ENCODE results near the gene MEGF11. TPM values are rescaled to one million over a fixed set of nuclear protein-coding genes. Genes with fewer than 3 reads are reported as not detected.

The MEGF11 gene
- polyA plus RNA-seq, 3 donors = not detected

DNA sequence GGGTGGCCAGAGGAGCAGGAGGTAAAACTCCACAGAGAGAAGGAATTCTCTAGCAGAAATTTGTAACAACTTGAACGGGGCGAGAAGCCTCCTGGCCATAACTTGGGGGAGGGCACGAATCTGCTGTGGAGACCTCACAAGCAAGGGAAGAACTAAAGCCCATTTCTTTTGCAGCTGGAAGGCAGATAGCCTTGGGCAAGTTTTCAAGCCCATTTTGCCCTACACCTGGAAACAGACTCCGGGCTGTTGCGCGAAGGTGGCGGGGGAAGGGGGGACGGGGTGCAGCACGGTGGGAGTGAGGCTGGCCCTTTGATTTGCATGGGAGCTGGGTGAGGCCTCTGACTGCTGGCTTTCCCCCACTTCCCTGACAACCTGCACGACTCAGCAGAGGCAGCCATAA, 168.8 kb downstream of the MEGF11 start:
- no peak overlapping the region for H3K4me2 ChIP-seq (replicated peaks; ENCODE audit: extremely low read depth, low read length, poor library complexity, severe bottlenecking)
- H2AFZ ChIP-seq (ENCODE audit: insufficient read depth, low read depth, low read length, poor library complexity, severe bottlenecking) = no peak overlapping the region
- Mint-ChIP-seq H3K36me3 (no peaks in the 10 kb centered on the region), H3K9me3 (peaks cover 0 to 8% (median 2%) of the 10 kb centered on the region in 7 donors), H3K4me1 (no peaks in the 10 kb centered on the region), H3K4me3 (no peak overlapping the region), H3K27me3 (ENCODE audit: low read depth in 3 of 3) (peaks cover 9 to 32% (median 15%) of the 10 kb centered on the region in 3 donors), H3K27ac (no peak overlapping the region)
- TF ChIP-seq, protein P1, sequence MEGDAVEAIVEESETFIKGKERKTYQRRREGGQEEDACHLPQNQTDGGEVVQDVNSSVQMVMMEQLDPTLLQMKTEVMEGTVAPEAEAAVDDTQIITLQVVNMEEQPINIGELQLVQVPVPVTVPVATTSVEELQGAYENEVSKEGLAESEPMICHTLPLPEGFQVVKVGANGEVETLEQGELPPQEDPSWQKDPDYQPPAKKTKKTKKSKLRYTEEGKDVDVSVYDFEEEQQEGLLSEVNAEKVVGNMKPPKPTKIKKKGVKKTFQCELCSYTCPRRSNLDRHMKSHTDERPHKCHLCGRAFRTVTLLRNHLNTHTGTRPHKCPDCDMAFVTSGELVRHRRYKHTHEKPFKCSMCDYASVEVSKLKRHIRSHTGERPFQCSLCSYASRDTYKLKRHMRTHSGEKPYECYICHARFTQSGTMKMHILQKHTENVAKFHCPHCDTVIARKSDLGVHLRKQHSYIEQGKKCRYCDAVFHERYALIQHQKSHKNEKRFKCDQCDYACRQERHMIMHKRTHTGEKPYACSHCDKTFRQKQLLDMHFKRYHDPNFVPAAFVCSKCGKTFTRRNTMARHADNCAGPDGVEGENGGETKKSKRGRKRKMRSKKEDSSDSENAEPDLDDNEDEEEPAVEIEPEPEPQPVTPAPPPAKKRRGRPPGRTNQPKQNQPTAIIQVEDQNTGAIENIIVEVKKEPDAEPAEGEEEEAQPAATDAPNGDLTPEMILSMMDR (IDR thresholded peaks at IDR 0.05) = no peak
- no peaks in the 10 kb centered on the region for H3K9me3 ChIP-seq (replicated peaks in 1 of 2; ENCODE audit: control insufficient read depth in 1 of 2, insufficient read depth in 1 of 2, low read length in 2 of 2)
- no peak overlapping the region for H3K27ac ChIP-seq (ENCODE audit: low read depth in 1 of 2, low read length in 2 of 2)
- DNase-seq = no peak
- H3K4me3 ChIP-seq (replicated peaks in 1 of 3; ENCODE audit: low read depth in 2 of 3, low read length in 3 of 3) = no peak overlapping the region
- no peaks in the 10 kb centered on the region for H3K4me1 ChIP-seq (ENCODE audit: control insufficient read depth in 1 of 2, insufficient read depth in 2 of 2, low read length in 2 of 2)
- no peak overlapping the region for H3K9ac ChIP-seq (ENCODE audit: insufficient read depth, low read length, poor library complexity, severe bottlenecking)
- no peaks in the 10 kb centered on the region for H3K36me3 ChIP-seq (replicated peaks in 1 of 2; ENCODE audit: control insufficient read depth in 1 of 2, insufficient read depth in 2 of 2, low read length in 2 of 2)
- no peaks in the 10 kb centered on the region for H3K79me2 ChIP-seq (ENCODE audit: insufficient read depth, low read length)
- 90% methylated on average over 6 of the region's 10 CpGs for WGBS (ENCODE audit: insufficient coverage)
- no peaks in the 10 kb centered on the region for H3K27me3 ChIP-seq (ENCODE audit: control insufficient read depth in 2 of 2, insufficient read depth in 2 of 2, low read length in 2 of 2)
- intact Hi-C loops (cut with micrococcal nuclease) = no loop called here
- H4K20me1 ChIP-seq (ENCODE audit: insufficient read depth, low read length) = no peaks in the 10 kb centered on the region

DNA sequence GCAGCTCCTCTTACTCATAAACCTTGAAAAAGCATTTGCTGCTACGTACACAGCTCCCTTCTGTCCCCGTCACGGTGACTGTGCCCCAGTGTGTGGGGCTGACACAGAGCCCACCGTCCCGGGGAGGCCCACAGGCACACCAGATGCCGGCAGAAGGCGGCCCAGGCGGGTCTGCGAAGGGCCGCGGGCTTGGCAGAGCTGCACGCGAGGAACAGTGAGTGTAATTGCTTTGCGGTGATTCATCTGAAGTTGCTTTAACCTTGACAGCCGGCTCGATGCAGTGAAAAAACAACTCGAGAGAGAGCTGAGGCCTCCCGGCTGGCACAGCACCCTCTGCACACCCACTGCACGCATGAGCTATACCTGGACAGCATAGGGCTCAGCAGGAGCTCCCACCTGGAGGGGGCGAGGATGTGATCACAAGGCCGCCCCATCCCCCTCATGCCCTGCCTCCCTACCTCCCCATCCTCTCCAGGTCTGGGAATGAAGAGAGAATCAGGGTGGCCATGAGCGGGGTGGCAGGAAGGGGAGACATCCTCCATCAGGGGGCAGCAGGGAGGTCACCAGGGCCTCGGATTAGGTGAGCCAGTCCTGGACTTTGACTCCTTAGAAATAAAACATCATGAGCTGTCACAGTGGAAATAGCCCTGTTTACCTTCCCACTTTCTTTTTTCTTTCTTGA, 172.7 kb downstream of the MEGF11 start:
- H3K4me3 Mint-ChIP-seq = no peak overlapping the region
- no peaks in the 10 kb centered on the region for H3K36me3 ChIP-seq (replicated peaks in 1 of 2; ENCODE audit: control insufficient read depth in 1 of 2, insufficient read depth in 2 of 2, low read length in 2 of 2)
- no peaks in the 10 kb centered on the region for H3K4me1 Mint-ChIP-seq
- no peak overlapping the region for H3K9ac ChIP-seq (ENCODE audit: insufficient read depth, low read length, poor library complexity, severe bottlenecking)
- no peak overlapping the region for H3K27ac ChIP-seq (ENCODE audit: low read depth in 1 of 2, low read length in 2 of 2)
- H3K4me1 ChIP-seq (ENCODE audit: control insufficient read depth in 1 of 2, insufficient read depth in 2 of 2, low read length in 2 of 2) = no peaks in the 10 kb centered on the region
- no peaks in the 10 kb centered on the region for H3K27me3 ChIP-seq (ENCODE audit: control insufficient read depth in 2 of 2, insufficient read depth in 2 of 2, low read length in 2 of 2)
- H4K20me1 ChIP-seq (ENCODE audit: insufficient read depth, low read length) = no peaks in the 10 kb centered on the region
- intact Hi-C loops (cut with micrococcal nuclease) = no loop called here
- H3K9me3 ChIP-seq (replicated peaks in 1 of 2; ENCODE audit: control insufficient read depth in 1 of 2, insufficient read depth in 1 of 2, low read length in 2 of 2) = no peaks in the 10 kb centered on the region
- no peaks in the 10 kb centered on the region for H3K79me2 ChIP-seq (ENCODE audit: insufficient read depth, low read length)
- H3K4me2 ChIP-seq (replicated peaks; ENCODE audit: extremely low read depth, low read length, poor library complexity, severe bottlenecking) = no peak overlapping the region
- H3K36me3 Mint-ChIP-seq = no peaks in the 10 kb centered on the region
- no peak overlapping the region for H3K4me3 ChIP-seq (replicated peaks in 1 of 3; ENCODE audit: low read depth in 2 of 3, low read length in 3 of 3)
- peaks cover 7 to 29% (median 14%) of the 10 kb centered on the region in 3 donors for H3K27me3 Mint-ChIP-seq (ENCODE audit: low read depth in 3 of 3)
- H3K27ac Mint-ChIP-seq = no peak overlapping the region
- no peak for DNase-seq
- TF ChIP-seq, protein P1 (IDR thresholded peaks at IDR 0.05) = no peak
- H2AFZ ChIP-seq (ENCODE audit: insufficient read depth, low read depth, low read length, poor library complexity, severe bottlenecking) = no peak overlapping the region
- WGBS (ENCODE audit: insufficient coverage) = 81% methylated on average over 19 of the region's 23 CpGs
- peaks cover 0 to 8% (median 2%) of the 10 kb centered on the region in 7 donors for H3K9me3 Mint-ChIP-seq
